ENCODE data around the gene GALR2.

DNA sequence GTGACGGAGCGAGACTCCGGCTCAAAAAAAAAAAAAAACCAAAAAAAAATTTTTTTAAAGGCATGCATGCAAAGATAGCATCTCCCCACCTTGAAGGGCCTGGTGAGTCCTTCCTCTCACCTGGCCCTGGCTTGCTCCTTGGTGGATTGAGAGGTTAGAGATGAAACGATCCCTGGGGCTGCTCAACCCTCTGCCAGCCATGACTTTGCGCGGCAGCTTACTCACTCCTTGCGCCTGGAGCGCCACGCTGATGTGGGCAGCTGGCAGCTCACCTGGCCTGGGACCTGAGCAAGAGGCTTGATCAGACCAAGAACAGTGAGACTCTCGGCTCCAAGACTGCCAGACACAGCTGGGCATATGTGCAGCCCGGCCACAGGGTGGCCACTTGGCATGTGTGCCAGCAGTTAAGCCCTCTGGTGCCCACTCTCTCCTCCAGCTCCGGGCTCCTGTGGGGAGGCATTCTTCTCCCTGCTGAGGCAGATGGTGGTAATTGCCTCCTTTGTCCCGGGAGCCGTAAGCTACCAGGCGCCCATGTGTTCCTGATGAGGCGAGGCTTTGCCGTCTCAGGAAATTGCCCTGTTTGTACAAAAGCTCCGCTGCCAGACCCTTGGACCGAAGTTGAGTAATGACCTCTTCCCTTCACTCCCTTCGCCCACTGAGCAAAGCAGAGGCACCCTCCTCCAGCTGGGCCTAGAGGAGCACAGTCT lies 42.4 kb upstream of the GALR2 start:
- no peak for TF ChIP-seq ZFX (IDR thresholded peaks at IDR 0.05)
- no peak for TF ChIP-seq CTCF (conservative IDR thresholded peaks at IDR 0.05)
